ENCODE data around the gene USP35.

DNA sequence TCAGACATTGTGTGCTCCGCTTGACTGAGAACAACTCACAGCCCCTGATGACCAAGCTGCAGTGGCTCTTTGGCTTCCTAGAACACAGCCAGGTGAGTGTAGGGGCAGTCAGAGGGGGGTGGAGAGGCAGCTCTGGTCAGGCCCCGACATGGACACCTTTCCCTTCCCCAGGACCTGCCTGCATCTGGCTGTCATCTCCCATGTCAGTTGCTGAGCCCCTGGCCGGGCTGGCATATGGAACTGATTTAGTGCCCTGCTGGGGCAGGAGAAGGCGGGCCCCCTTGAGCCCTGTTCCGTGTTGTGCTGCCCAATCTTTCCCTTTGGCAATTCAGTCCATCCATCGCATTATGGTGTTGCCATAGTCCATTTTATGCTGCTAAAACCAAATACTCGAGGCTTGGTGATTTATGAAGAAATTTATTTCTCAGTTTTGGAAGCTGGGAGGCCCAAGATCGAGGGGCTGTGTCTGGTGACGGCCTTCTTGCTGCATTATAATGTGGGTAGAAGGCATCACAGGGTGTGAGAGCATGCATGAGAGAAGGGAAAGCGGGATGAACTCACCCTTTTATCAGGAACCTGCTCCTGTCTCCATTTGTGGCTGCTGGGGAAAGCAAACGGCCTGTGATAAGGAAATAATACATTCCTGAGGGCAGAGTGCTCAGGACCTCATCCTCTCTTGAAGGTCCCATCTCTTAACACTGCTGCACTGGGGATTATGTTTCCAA lies 19.0 kb downstream of the USP35 start:
- TF ChIP-seq CTCF (IDR thresholded peaks at IDR 0.05) (no peak), POLR2A (IDR thresholded peaks at IDR 0.05) (no peak)
